ENCODE data around the gene GSX1.

DNA sequence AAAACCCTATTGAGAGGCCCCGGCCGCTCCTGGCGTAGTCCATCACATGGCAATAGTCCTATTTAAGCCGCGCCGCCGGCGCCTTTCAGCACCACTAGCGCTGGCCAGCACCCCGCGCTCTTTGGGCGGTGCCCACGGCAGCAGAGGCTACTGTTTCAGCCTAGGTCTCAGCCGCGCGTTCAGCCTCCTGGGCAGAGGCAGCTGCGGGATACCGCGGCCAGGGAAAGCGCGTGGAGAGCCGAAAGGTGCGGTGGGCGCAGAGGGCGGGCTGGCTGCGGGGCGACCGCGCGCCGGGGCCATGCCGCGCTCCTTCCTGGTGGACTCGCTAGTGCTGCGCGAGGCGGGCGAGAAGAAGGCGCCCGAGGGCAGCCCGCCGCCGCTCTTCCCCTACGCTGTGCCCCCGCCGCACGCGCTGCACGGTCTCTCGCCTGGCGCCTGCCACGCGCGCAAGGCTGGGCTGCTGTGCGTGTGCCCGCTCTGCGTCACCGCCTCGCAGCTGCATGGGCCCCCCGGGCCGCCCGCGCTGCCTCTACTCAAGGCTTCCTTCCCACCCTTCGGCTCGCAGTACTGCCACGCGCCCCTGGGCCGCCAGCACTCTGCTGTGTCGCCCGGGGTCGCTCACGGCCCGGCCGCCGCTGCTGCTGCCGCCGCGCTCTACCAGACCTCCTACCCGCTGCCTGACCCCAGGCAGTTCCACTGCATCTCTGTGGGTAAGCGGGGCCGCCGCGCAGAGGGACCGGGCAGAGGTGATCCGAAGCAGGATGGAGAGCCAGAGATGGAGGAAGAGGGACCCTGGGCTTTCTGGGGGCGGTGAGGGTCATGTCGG is at the start of gene GSX1:
- TF ChIP-seq, protein P1, sequence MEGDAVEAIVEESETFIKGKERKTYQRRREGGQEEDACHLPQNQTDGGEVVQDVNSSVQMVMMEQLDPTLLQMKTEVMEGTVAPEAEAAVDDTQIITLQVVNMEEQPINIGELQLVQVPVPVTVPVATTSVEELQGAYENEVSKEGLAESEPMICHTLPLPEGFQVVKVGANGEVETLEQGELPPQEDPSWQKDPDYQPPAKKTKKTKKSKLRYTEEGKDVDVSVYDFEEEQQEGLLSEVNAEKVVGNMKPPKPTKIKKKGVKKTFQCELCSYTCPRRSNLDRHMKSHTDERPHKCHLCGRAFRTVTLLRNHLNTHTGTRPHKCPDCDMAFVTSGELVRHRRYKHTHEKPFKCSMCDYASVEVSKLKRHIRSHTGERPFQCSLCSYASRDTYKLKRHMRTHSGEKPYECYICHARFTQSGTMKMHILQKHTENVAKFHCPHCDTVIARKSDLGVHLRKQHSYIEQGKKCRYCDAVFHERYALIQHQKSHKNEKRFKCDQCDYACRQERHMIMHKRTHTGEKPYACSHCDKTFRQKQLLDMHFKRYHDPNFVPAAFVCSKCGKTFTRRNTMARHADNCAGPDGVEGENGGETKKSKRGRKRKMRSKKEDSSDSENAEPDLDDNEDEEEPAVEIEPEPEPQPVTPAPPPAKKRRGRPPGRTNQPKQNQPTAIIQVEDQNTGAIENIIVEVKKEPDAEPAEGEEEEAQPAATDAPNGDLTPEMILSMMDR (conservative IDR thresholded peaks at IDR 0.05 in 1 of 2, IDR thresholded peaks at IDR 0.05 in 1 of 2; ENCODE audit: low read depth in 1 of 2, low read length in 2 of 2), result no peak
- TF ChIP-seq EZH2 (IDR thresholded peaks at IDR 0.05; ENCODE audit: low read length, missing control alignments), result peak; percentile 81
